ENCODE results near the gene DPP10.

- TF ChIP-seq CTCF (IDR thresholded peaks at IDR 0.05) (no peak), POLR2A (IDR thresholded peaks at IDR 0.05) (no peak), EP300 (IDR thresholded peaks at IDR 0.05) (no peak)
Measured at GRCh38 chr2:114405247-114406116, 37.0 kb upstream of the DPP10 start.

All from sigmoid colon (tissue), 4 donors.